HEK293 (cell line): ENCODE measurements around the gene PABPN1L.
A peak's percentile ranks its signal among the peaks of the same experiment; 100 is the strongest.

Source experiments
- CTCF ChIA-PET: fragments of 350-600 bp; formaldehyde crosslinking; extraction: SDS; loops from one replicate; lab custom pipeline; 2021; ENCODE audit warnings: antibody characterized with exemption; lab: Yijun Ruan, JAX
- POLR2A ChIA-PET: fragments of 300-600 bp; formaldehyde crosslinking; extraction: SDS; loops from one replicate; lab custom pipeline; 2020; ENCODE audit warnings: antibody characterized with exemption, inconsistent platforms; lab: Yijun Ruan, JAX
- H3K27ac ChIP-seq: fragments of 200-500 bp; sonication (Bioruptor generic); 2 replicates; pipeline ENCODE4 v1.5.1; 2014; ENCODE audit warnings: low read depth, low read length, control low read depth, inconsistent platforms; ENCODE audit errors: extremely low read depth
- H3K36me3 ChIP-seq, 2 experiments: fragments of 200-500 bp in 1 of 2; sonication (Bioruptor generic) in 1 of 2; 1 replicate in 1 of 2; 2 replicates in 1 of 2; pipeline ENCODE4 v1.5.1; 2014 to 2017; ENCODE audit warnings: inconsistent platforms in 2 of 2, low read length in 2 of 2; ENCODE audit not compliant: control insufficient read depth in 2 of 2, insufficient read depth in 1 of 2
- H3K4me1 ChIP-seq: fragments of 200-500 bp; sonication (Bioruptor generic); 2 replicates; pipeline ENCODE4 v1.5.1; 2014; ENCODE audit warnings: mild to moderate bottlenecking, low read length, inconsistent platforms; ENCODE audit not compliant: control insufficient read depth, insufficient read depth
- H3K4me3 ChIP-seq: 2 replicates; pipeline ENCODE4 v1.5.1; 2011; ENCODE audit warnings: low read depth, mild to moderate bottlenecking, control low read depth, low read length, moderate library complexity
- H3K9me3 ChIP-seq: fragments of 200-500 bp; sonication (Bioruptor generic); 2 replicates; pipeline ENCODE4 v1.5.1; 2014; ENCODE audit warnings: low read depth, low read length, inconsistent platforms; ENCODE audit not compliant: control insufficient read depth, insufficient read depth
- GLIS2 ChIP-seq: fragments of 450-650 bp; formaldehyde crosslinking; IDR thresholded peaks from 2 replicates; pipeline ENCODE4 v1.5.1; 2016; ENCODE audit warnings: missing biosample characterization, missing genetic modification characterization
- SCRT2 ChIP-seq: fragments of 450-650 bp; formaldehyde crosslinking; IDR thresholded peaks from 2 replicates; pipeline ENCODE4 v1.5.1; 2016; ENCODE audit warnings: missing biosample characterization, missing genetic modification characterization
- ZEB2 ChIP-seq: fragments of 450-650 bp; formaldehyde crosslinking; IDR thresholded peaks from 2 replicates; pipeline ENCODE4 v1.5.1; 2016; ENCODE audit warnings: missing biosample characterization, missing genetic modification characterization
- ZNF175 ChIP-seq: fragments of 450-650 bp; formaldehyde crosslinking; IDR thresholded peaks from 2 replicates; pipeline ENCODE4 v1.5.1; 2016; ENCODE audit warnings: missing biosample characterization, missing genetic modification characterization
- ZNF2 ChIP-seq: fragments of 450-650 bp; formaldehyde crosslinking; IDR thresholded peaks from 2 replicates; pipeline ENCODE4 v1.5.1; 2016; ENCODE audit warnings: missing biosample characterization, missing genetic modification characterization
- ZNF394 ChIP-seq: fragments of 450-650 bp; formaldehyde crosslinking; IDR thresholded peaks from 2 replicates; pipeline ENCODE4 v1.5.1; 2016; ENCODE audit warnings: missing biosample characterization, missing genetic modification characterization, mild to moderate bottlenecking, moderate library complexity, borderline replicate concordance
- ZNF521 ChIP-seq: fragments of 450-650 bp; formaldehyde crosslinking; IDR thresholded peaks from 2 replicates; pipeline ENCODE4 v1.5.1; 2017; ENCODE audit warnings: missing biosample characterization, mild to moderate bottlenecking, missing genetic modification characterization
- ZNF544 ChIP-seq: fragments of 450-650 bp; formaldehyde crosslinking; IDR thresholded peaks from 2 replicates; pipeline ENCODE4 v1.5.0; 2017; ENCODE audit warnings: missing biosample characterization, missing genetic modification characterization
- ZNF548 ChIP-seq: fragments of 450-650 bp; formaldehyde crosslinking; IDR thresholded peaks from 2 replicates; pipeline ENCODE4 v1.5.1; 2016; ENCODE audit warnings: missing biosample characterization, missing genetic modification characterization
- ZNF561 ChIP-seq: fragments of 450-650 bp; IDR thresholded peaks from 2 replicates; pipeline ENCODE4 v1.5.1; 2018; ENCODE audit warnings: missing biosample characterization, missing genetic modification characterization, borderline replicate concordance
- ZNF626 ChIP-seq: fragments of 450-650 bp; sonication (Bioruptor Pico); formaldehyde crosslinking; IDR thresholded peaks from 2 replicates; pipeline ENCODE4 v1.5.1; 2018; ENCODE audit warnings: missing biosample characterization, missing genetic modification characterization, inconsistent platforms
- ZNF777 ChIP-seq: fragments of 450-650 bp; formaldehyde crosslinking; IDR thresholded peaks from 2 replicates; pipeline ENCODE4 v1.5.1; 2017; ENCODE audit warnings: missing biosample characterization, missing genetic modification characterization, borderline replicate concordance
- TF ChIP-seq, protein P1 (sequence below): fragments of 450-650 bp; formaldehyde crosslinking; IDR thresholded peaks from 2 replicates; pipeline ENCODE4 v1.5.1; 2016; ENCODE audit warnings: missing biosample characterization, missing genetic modification characterization
- TF ChIP-seq, protein P2 (sequence below): fragments of 450-650 bp; IDR thresholded peaks from 2 replicates; pipeline ENCODE4 v1.5.1; 2018; ENCODE audit warnings: missing biosample characterization, missing genetic modification characterization
- TF ChIP-seq, protein P3 (sequence below): fragments of 450-650 bp; formaldehyde crosslinking; IDR thresholded peaks from 2 replicates; pipeline ENCODE4 v1.5.1; 2016; ENCODE audit warnings: missing biosample characterization, missing genetic modification characterization
- TF ChIP-seq, protein P4 (sequence below): fragments of 450-650 bp; formaldehyde crosslinking; conservative IDR thresholded peaks from 2 replicates; pipeline ENCODE4 v1.5.1; 2016; ENCODE audit warnings: low read depth, missing biosample characterization, missing genetic modification characterization
- TF ChIP-seq, protein P5 (sequence below): fragments of 450-650 bp; formaldehyde crosslinking; IDR thresholded peaks from 2 replicates; pipeline ENCODE4 v1.5.1; 2016; ENCODE audit warnings: missing biosample characterization, missing genetic modification characterization
- TF ChIP-seq, protein P6 (sequence below): fragments of 450-650 bp; formaldehyde crosslinking; IDR thresholded peaks from 2 replicates; pipeline ENCODE4 v1.5.1; 2016; ENCODE audit warnings: missing biosample characterization, missing genetic modification characterization

The PABPN1L gene

DNA sequence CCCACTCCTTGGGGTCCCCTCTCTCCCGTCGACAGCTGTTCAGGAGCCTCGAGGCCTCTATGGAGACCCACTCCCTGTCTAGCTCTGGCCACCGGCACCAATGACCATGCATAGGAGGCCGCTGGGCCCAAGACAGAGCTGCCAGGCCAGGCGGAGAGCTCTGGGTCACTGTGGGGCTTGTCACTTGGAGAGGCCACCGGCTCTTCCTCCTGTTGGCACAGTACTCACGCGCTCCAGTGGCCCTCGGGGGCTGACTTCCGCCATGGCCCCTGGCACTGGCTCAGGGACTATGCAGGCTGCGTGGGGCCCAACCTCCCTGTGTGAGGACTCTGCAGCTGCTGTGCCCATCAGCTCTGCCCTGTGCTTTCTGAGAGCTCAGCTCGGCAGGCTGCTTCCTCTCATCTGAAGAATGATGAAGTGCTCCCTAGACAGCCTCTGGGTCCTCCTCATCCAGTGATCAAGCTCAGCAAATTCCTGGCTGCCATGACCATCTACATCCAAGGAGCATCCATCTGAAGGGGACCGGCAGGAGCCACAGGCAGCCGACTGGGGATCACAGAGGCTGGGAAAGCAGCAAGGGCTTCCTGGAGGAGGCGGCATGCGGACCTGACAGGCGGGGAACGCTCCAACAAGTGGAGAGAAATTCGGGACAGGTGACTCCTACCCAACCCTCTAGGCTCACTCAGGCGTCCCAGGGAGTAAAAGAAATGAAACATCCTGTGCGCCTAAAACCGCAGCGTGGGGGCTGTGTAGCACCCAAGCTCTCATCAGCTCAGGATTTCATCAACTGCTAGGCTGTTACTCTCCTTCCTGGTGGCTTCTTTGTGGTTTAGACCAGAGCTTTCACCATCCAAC is 26.5 kb downstream of the PABPN1L start:
- CTCF ChIA-PET = no interaction called here
- no peak for TF ChIP-seq SCRT2 (tag by site-specific recombination)
- TF ChIP-seq GLIS2 (tag by site-specific recombination) = no peak
- TF ChIP-seq, protein P1, sequence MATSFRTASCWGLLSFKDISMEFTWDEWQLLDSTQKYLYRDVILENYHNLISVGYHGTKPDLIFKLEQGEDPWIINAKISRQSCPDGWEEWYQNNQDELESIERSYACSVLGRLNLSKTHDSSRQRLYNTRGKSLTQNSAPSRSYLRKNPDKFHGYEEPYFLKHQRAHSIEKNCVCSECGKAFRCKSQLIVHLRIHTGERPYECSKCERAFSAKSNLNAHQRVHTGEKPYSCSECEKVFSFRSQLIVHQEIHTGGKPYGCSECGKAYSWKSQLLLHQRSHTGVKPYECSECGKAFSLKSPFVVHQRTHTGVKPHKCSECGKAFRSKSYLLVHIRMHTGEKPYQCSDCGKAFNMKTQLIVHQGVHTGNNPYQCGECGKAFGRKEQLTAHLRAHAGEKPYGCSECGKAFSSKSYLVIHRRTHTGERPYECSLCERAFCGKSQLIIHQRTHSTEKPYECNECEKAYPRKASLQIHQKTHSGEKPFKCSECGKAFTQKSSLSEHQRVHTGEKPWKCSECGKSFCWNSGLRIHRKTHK = no peak
- TF ChIP-seq, protein P2, sequence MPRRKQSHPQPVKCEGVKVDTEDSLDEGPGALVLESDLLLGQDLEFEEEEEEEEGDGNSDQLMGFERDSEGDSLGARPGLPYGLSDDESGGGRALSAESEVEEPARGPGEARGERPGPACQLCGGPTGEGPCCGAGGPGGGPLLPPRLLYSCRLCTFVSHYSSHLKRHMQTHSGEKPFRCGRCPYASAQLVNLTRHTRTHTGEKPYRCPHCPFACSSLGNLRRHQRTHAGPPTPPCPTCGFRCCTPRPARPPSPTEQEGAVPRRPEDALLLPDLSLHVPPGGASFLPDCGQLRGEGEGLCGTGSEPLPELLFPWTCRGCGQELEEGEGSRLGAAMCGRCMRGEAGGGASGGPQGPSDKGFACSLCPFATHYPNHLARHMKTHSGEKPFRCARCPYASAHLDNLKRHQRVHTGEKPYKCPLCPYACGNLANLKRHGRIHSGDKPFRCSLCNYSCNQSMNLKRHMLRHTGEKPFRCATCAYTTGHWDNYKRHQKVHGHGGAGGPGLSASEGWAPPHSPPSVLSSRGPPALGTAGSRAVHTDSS (tag by site-specific recombination) = no peak
- TF ChIP-seq, all 188 proteins: peak for 0
- POLR2A ChIA-PET = no interaction called here
- no peak overlapping the region for H3K4me3 ChIP-seq
- H3K36me3 ChIP-seq = peaks cover 0 to 15% of the 10 kb centered on the region in 2 experiments; a peak in 1 of 3 replicates
- H3K4me1 ChIP-seq = no peaks in the 10 kb centered on the region
- no peak overlapping the region for H3K27ac ChIP-seq
- H3K9me3 ChIP-seq = no peaks in the 10 kb centered on the region

DNA sequence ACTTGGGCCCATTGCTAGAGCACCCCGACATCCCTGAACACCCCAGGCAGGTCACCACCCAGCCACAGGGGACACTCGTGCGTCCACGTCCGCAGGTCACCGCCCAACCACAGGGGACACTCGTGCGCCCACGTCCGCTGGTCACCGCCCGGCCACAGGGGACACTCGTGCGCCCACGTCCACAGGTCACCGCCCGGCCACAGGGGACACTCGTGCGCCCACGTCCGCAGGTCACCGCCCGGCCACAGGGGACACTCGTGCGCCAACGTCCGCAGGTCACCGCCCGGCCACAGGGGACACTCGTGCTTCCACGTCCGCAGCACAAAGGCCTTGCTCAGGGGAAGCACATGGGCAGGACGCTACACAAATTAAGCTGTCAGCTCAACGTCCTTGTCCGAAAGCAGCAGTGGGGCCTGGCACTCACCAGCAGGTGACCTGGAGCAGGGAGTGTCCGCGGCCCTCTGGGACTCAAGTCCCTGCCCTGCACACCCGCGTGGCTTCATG is 27.4 kb downstream of the PABPN1L start:
- CTCF ChIA-PET = no interaction called here
- Histone ChIP-seq H3K9me3 (no peaks in the 10 kb centered on the region), H3K27ac (no peak overlapping the region), H3K4me1 (no peaks in the 10 kb centered on the region), H3K36me3 (peaks cover 0 to 16% of the 10 kb centered on the region in 2 experiments; a peak in 1 of 3 replicates), H3K4me3 (no peak overlapping the region)
- TF ChIP-seq, protein P3, sequence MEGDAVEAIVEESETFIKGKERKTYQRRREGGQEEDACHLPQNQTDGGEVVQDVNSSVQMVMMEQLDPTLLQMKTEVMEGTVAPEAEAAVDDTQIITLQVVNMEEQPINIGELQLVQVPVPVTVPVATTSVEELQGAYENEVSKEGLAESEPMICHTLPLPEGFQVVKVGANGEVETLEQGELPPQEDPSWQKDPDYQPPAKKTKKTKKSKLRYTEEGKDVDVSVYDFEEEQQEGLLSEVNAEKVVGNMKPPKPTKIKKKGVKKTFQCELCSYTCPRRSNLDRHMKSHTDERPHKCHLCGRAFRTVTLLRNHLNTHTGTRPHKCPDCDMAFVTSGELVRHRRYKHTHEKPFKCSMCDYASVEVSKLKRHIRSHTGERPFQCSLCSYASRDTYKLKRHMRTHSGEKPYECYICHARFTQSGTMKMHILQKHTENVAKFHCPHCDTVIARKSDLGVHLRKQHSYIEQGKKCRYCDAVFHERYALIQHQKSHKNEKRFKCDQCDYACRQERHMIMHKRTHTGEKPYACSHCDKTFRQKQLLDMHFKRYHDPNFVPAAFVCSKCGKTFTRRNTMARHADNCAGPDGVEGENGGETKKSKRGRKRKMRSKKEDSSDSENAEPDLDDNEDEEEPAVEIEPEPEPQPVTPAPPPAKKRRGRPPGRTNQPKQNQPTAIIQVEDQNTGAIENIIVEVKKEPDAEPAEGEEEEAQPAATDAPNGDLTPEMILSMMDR = 0 out of 2 replicates have a peak, but pooled peaks have one; percentile 8
- TF ChIP-seq ZNF561 (tag by site-specific recombination) = no peak
- POLR2A ChIA-PET = no interaction called here

DNA sequence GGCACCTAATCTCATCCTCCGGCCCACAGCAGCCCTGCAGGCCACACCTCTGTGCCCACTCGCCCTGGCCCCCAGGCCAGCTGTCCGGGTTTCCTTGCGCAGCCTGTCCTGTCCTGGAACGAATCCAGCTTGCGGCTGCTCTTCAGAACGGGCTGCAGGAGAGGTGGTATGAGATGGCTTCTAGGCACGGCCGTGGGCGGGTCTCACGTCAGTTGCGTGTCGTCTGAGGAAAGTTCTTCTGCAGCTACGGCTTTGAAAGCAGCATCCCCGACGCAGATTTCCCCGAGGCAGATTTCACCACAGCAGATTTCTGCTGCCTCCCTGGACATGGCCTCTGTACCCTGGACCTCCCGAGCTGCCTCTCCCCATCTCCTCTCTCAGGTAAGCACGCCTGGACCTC is 27.9 kb downstream of the PABPN1L start:
- Histone ChIP-seq H3K9me3 (no peaks in the 10 kb centered on the region), H3K4me1 (no peaks in the 10 kb centered on the region), H3K4me3 (no peak overlapping the region), H3K27ac (no peak overlapping the region), H3K36me3 (peaks cover 0 to 16% of the 10 kb centered on the region in 2 experiments; a peak in 1 of 3 replicates)
- ChIA-PET CTCF (no interaction called here), POLR2A (no interaction called here)
- TF ChIP-seq ZNF548 (tag by site-specific recombination) (no peak), ZNF777 (tag by site-specific recombination) (no peak), ZNF521 (tag by site-specific recombination) (no peak), SCRT2 (tag by site-specific recombination) (no peak), ZNF2 (tag by site-specific recombination) (no peak), ZEB2 (no peak), ZNF544 (tag by site-specific recombination) (no peak), ZNF394 (no peak), ZNF175 (tag by site-specific recombination) (no peak), ZNF626 (tag by site-specific recombination) (no peak)
- TF ChIP-seq, protein P4, sequence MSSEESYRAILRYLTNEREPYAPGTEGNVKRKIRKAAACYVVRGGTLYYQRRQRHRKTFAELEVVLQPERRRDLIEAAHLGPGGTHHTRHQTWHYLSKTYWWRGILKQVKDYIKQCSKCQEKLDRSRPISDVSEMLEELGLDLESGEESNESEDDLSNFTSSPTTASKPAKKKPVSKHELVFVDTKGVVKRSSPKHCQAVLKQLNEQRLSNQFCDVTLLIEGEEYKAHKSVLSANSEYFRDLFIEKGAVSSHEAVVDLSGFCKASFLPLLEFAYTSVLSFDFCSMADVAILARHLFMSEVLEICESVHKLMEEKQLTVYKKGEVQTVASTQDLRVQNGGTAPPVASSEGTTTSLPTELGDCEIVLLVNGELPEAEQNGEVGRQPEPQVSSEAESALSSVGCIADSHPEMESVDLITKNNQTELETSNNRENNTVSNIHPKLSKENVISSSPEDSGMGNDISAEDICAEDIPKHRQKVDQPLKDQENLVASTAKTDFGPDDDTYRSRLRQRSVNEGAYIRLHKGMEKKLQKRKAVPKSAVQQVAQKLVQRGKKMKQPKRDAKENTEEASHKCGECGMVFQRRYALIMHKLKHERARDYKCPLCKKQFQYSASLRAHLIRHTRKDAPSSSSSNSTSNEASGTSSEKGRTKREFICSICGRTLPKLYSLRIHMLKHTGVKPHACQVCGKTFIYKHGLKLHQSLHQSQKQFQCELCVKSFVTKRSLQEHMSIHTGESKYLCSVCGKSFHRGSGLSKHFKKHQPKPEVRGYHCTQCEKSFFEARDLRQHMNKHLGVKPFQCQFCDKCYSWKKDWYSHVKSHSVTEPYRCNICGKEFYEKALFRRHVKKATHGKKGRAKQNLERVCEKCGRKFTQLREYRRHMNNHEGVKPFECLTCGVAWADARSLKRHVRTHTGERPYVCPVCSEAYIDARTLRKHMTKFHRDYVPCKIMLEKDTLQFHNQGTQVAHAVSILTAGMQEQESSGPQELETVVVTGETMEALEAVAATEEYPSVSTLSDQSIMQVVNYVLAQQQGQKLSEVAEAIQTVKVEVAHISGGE (tag by site-specific recombination) = no peak
- TF ChIP-seq, protein P5, sequence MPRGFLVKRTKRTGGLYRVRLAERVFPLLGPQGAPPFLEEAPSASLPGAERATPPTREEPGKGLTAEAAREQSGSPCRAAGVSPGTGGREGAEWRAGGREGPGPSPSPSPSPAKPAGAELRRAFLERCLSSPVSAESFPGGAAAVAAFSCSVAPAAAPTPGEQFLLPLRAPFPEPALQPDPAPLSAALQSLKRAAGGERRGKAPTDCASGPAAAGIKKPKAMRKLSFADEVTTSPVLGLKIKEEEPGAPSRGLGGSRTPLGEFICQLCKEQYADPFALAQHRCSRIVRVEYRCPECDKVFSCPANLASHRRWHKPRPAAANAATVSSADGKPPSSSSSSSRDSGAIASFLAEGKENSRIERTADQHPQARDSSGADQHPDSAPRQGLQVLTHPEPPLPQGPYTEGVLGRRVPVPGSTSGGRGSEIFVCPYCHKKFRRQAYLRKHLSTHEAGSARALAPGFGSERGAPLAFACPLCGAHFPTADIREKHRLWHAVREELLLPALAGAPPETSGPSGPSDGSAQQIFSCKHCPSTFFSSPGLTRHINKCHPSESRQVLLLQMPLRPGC (tag by site-specific recombination) = no peak
- TF ChIP-seq, protein P6, sequence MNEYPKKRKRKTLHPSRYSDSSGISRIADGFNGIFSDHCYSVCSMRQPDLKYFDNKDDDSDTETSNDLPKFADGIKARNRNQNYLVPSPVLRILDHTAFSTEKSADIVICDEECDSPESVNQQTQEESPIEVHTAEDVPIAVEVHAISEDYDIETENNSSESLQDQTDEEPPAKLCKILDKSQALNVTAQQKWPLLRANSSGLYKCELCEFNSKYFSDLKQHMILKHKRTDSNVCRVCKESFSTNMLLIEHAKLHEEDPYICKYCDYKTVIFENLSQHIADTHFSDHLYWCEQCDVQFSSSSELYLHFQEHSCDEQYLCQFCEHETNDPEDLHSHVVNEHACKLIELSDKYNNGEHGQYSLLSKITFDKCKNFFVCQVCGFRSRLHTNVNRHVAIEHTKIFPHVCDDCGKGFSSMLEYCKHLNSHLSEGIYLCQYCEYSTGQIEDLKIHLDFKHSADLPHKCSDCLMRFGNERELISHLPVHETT (tag by site-specific recombination) = no peak
